ENCODE measurements around the gene FAM135A.

DNA sequence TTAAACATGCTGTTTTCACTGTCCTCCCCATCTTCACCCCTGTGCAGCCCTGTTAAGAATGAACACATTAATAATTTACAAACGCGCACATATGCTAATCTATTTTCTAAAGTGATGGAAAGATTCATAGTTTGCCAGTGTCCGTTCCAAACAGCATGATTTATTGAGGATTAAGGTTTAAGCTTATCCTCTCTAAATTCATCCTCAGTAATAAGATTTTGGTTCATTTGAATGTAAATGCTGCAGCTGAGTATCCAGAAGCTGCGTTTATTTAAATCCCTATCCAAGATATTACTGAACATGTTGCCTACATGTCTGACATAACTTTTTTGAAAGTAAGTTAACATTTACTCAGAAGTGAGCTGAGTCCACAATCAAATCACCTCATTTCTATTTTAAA, 42.8 kb upstream of the FAM135A start:
- TF ChIP-seq ZNF626 (tag by site-specific recombination; IDR thresholded peaks at IDR 0.05) (no peak), EGR2 (tag by site-specific recombination; IDR thresholded peaks at IDR 0.05; ENCODE audit: low read depth) (no peak), ZFP3 (tag by site-specific recombination; IDR thresholded peaks at IDR 0.05; ENCODE audit: low read depth) (no peak), KLF16 (tag by site-specific recombination; IDR thresholded peaks at IDR 0.05) (no peak), ZNF843 (tag by site-specific recombination; IDR thresholded peaks at IDR 0.05) (no peak), ZNF138 (tag by site-specific recombination; IDR thresholded peaks at IDR 0.05; ENCODE audit: borderline replicate concordance) (no peak), ZNF324 (tag by site-specific recombination; IDR thresholded peaks at IDR 0.05) (no peak), ZNF521 (tag by site-specific recombination; IDR thresholded peaks at IDR 0.05) (no peak), ZNF785 (tag by site-specific recombination; IDR thresholded peaks at IDR 0.05) (no peak)
- TF ChIP-seq, protein P1, sequence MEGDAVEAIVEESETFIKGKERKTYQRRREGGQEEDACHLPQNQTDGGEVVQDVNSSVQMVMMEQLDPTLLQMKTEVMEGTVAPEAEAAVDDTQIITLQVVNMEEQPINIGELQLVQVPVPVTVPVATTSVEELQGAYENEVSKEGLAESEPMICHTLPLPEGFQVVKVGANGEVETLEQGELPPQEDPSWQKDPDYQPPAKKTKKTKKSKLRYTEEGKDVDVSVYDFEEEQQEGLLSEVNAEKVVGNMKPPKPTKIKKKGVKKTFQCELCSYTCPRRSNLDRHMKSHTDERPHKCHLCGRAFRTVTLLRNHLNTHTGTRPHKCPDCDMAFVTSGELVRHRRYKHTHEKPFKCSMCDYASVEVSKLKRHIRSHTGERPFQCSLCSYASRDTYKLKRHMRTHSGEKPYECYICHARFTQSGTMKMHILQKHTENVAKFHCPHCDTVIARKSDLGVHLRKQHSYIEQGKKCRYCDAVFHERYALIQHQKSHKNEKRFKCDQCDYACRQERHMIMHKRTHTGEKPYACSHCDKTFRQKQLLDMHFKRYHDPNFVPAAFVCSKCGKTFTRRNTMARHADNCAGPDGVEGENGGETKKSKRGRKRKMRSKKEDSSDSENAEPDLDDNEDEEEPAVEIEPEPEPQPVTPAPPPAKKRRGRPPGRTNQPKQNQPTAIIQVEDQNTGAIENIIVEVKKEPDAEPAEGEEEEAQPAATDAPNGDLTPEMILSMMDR (tag by site-specific recombination; IDR thresholded peaks at IDR 0.05), result no peak
- TF ChIP-seq, protein P2, sequence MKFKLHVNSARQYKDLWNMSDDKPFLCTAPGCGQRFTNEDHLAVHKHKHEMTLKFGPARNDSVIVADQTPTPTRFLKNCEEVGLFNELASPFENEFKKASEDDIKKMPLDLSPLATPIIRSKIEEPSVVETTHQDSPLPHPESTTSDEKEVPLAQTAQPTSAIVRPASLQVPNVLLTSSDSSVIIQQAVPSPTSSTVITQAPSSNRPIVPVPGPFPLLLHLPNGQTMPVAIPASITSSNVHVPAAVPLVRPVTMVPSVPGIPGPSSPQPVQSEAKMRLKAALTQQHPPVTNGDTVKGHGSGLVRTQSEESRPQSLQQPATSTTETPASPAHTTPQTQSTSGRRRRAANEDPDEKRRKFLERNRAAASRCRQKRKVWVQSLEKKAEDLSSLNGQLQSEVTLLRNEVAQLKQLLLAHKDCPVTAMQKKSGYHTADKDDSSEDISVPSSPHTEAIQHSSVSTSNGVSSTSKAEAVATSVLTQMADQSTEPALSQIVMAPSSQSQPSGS (tag by site-specific recombination; IDR thresholded peaks at IDR 0.05; ENCODE audit: low read depth), result no peak
- TF ChIP-seq, protein P3, sequence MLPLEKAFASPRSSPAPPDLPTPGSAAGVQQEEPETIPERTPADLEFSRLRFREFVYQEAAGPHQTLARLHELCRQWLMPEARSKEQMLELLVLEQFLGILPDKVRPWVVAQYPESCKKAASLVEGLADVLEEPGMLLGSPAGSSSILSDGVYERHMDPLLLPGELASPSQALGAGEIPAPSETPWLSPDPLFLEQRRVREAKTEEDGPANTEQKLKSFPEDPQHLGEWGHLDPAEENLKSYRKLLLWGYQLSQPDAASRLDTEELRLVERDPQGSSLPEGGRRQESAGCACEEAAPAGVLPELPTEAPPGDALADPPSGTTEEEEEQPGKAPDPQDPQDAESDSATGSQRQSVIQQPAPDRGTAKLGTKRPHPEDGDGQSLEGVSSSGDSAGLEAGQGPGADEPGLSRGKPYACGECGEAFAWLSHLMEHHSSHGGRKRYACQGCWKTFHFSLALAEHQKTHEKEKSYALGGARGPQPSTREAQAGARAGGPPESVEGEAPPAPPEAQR (tag by site-specific recombination; IDR thresholded peaks at IDR 0.05), result no peak
- TF ChIP-seq, protein P4, sequence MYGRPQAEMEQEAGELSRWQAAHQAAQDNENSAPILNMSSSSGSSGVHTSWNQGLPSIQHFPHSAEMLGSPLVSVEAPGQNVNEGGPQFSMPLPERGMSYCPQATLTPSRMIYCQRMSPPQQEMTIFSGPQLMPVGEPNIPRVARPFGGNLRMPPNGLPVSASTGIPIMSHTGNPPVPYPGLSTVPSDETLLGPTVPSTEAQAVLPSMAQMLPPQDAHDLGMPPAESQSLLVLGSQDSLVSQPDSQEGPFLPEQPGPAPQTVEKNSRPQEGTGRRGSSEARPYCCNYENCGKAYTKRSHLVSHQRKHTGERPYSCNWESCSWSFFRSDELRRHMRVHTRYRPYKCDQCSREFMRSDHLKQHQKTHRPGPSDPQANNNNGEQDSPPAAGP (tag by site-specific recombination; IDR thresholded peaks at IDR 0.05), result no peak
- TF ChIP-seq, protein P5, sequence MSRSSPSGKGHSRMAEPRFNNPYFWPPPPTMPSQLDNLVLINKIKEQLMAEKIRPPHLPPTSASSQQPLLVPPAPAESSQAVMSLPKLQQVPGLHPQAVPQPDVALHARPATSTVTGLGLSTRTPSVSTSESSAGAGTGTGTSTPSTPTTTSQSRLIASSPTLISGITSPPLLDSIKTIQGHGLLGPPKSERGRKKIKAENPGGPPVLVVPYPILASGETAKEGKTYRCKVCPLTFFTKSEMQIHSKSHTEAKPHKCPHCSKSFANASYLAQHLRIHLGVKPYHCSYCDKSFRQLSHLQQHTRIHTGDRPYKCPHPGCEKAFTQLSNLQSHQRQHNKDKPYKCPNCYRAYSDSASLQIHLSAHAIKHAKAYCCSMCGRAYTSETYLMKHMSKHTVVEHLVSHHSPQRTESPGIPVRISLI (tag by site-specific recombination; IDR thresholded peaks at IDR 0.05), result no peak

Measured in HEK293 (cell line).